Uterus (tissue), 2 donors: ENCODE data around the gene MNS1.

Experiments
- POLR2A ChIP-seq, 2 donors: fragments of 450-650 bp; IDR thresholded peaks; one replicate each; pipeline ENCODE4 v1.6.1; 2016; ENCODE audit warnings: antibody characterized with exemption in 2 of 2, mild to moderate bottlenecking in 1 of 2, moderate library complexity in 1 of 2
- TF ChIP-seq, protein P1 (sequence below), 4 experiments: fragments of 200-600 bp in 2 of 4; fragments of 450-650 bp in 2 of 4; sonication (generic) in 2 of 4; IDR thresholded peaks; one replicate each; pipeline ENCODE4 v1.5.1; 2016 to 2019; ENCODE audit warnings: antibody characterized with exemption in 4 of 4, mild to moderate bottlenecking in 2 of 4, moderate library complexity in 1 of 4

DNA sequence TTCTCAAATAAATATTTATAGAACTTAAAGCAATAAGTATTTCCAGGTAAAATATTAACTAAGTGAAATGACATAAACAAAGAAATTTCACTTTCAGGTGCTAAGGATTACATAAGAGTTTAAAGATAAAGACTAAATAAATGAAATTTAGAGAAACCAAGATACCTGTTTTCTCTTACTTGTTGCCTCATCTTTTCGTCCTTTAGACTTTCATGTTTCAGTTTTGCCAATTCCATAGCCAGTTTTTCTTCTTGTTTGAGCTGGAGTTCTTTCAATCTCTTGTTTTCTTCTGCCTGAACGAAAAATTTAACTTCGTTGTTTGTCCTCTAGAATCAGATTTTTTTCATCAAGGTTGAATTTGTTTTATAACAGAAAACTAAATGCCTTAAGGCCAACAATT lies 8.7 kb downstream of the MNS1 start:
- TF ChIP-seq, protein P1, sequence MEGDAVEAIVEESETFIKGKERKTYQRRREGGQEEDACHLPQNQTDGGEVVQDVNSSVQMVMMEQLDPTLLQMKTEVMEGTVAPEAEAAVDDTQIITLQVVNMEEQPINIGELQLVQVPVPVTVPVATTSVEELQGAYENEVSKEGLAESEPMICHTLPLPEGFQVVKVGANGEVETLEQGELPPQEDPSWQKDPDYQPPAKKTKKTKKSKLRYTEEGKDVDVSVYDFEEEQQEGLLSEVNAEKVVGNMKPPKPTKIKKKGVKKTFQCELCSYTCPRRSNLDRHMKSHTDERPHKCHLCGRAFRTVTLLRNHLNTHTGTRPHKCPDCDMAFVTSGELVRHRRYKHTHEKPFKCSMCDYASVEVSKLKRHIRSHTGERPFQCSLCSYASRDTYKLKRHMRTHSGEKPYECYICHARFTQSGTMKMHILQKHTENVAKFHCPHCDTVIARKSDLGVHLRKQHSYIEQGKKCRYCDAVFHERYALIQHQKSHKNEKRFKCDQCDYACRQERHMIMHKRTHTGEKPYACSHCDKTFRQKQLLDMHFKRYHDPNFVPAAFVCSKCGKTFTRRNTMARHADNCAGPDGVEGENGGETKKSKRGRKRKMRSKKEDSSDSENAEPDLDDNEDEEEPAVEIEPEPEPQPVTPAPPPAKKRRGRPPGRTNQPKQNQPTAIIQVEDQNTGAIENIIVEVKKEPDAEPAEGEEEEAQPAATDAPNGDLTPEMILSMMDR (IDR thresholded peaks at IDR 0.05) = no peak
- TF ChIP-seq POLR2A (IDR thresholded peaks at IDR 0.05) = no peak
